A673 (cell line): ENCODE results near the gene ABCB8. TPM values are rescaled to one million over a fixed set of nuclear protein-coding genes. Genes with fewer than 3 reads are reported as not detected.

Experiments
- BruUV-seq: library from RNA; stranded (reverse); fragments of 400-500 nt; replicated peaks from 2 replicates; lab custom pipeline; 2021; lab: Mats Ljungman, UMichigan
- CTCF ChIA-PET: fragments of 300-600 bp; sonication (Branson Sonifier 250); formaldehyde crosslinking; loops from one replicate; lab custom pipeline; 2022; ENCODE audit warnings: antibody characterized with exemption; lab: Charles Lee
- POLR2A ChIA-PET: fragments of 300-600 bp; sonication (Branson Sonifier 250); formaldehyde crosslinking; loops from one replicate; lab custom pipeline; 2022; ENCODE audit warnings: antibody characterized with exemption; ENCODE audit not compliant: low non-redundant PET; lab: Charles Lee
- DNase-seq: peaks from one replicate; pipeline ENCODE4 v3.0.0-alpha.2; 2015; ENCODE audit warnings: low spot score
- H3K27ac ChIP-seq: fragments of 200-600 bp; sonication (generic); 2 replicates; pipeline ENCODE4 v1.5.1; 2016; ENCODE audit warnings: mixed run types, low read depth, mild to moderate bottlenecking, mixed read lengths, antibody characterized with exemption, low read length; ENCODE audit not compliant: poor library complexity, severe bottlenecking
- H3K27me3 ChIP-seq: fragments of 200-600 bp; sonication (generic); replicated peaks from 2 replicates; pipeline ENCODE4 v1.6.1; 2017; ENCODE audit warnings: mixed run types, low read depth, mild to moderate bottlenecking, mixed read lengths, antibody characterized with exemption, low read length; ENCODE audit not compliant: insufficient read depth, poor library complexity
- H3K36me3 ChIP-seq: fragments of 200-600 bp; sonication (generic); 2 replicates; pipeline ENCODE4 v1.6.1; 2016; ENCODE audit warnings: mixed run types, mild to moderate bottlenecking, mixed read lengths, antibody characterized with exemption, low read length; ENCODE audit not compliant: insufficient read depth, poor library complexity, severe bottlenecking
- H3K4me1 ChIP-seq: fragments of 200-600 bp; sonication (generic); 2 replicates; pipeline ENCODE4 v1.6.1; 2017; ENCODE audit warnings: mixed run types, mild to moderate bottlenecking, mixed read lengths, antibody characterized with exemption, low read length; ENCODE audit not compliant: insufficient read depth, poor library complexity, severe bottlenecking
- H3K4me3 ChIP-seq: fragments of 200-600 bp; sonication (generic); 2 replicates; pipeline ENCODE4 v1.5.1; 2016; ENCODE audit warnings: low read depth, mixed run types, mild to moderate bottlenecking, mixed read lengths, low read length; ENCODE audit not compliant: poor library complexity, severe bottlenecking
- H3K9me3 ChIP-seq: fragments of 200-600 bp; sonication (generic); 2 replicates; pipeline ENCODE4 v1.6.1; 2016; ENCODE audit warnings: mixed run types, low read depth, mild to moderate bottlenecking, mixed read lengths, antibody characterized with exemption, low read length; ENCODE audit not compliant: poor library complexity, severe bottlenecking
- CTCF ChIP-seq: fragments of 300-800, 200-600 bp; sonication (generic); conservative IDR thresholded peaks from 2 replicates; pipeline ENCODE4 v1.5.1; 2017; ENCODE audit warnings: low read depth, mild to moderate bottlenecking, antibody characterized with exemption, low read length, moderate library complexity, mixed read lengths
- EZH2 ChIP-seq: fragments of 200-600 bp; sonication (generic); IDR thresholded peaks from 2 replicates; pipeline ENCODE4 v1.6.1; 2017; ENCODE audit warnings: borderline replicate concordance, low read depth, mild to moderate bottlenecking, mixed read lengths, antibody characterized with exemption, low read length; ENCODE audit not compliant: poor library complexity, severe bottlenecking
- intact Hi-C: fragments of 100-400 bp; cut with micrococcal nuclease; formaldehyde crosslinking; loops from one replicate; pipeline ENCODE4 v1.10.0; 2022; ENCODE audit not compliant: unreplicated experiment
- total RNA-seq: library from RNA; stranded (reverse); gene quantifications from 2 replicates; pipeline ENCODE4 v1.2.3, GENCODE V29; 2021

Gene ABCB8
- total RNA-seq, 1 experiment from 2014 or later: 50.9 TPM

DNA sequence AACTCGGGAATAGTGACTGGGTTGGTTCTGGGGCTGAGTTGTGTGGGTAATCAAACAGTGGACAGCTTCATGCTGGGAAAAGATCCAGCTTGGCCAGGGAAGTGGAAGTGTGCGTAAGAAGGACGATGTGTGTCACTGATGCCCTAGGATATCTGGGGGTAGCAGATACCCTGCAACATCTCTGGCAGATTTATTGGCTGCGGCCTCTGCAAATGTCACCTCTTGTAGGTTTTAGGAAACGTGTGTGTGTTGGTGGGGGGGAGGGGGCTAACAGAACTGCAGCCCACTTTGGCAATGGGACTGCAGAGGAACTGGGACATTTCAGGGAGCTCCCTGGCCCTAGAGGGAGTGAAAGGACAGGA is 57.1 kb downstream of the ABCB8 start:
- POLR2A ChIA-PET: no interaction called here
- Histone ChIP-seq H3K4me1 (peaks cover 44% of the 10 kb centered on the region), H3K27ac (no peak overlapping the region), H3K27me3 (no peaks in the 10 kb centered on the region), H3K36me3 (peaks cover 13% of the 10 kb centered on the region), H3K4me3 (peak overlapping the region; percentile 95), H3K9me3 (no peaks in the 10 kb centered on the region)
- intact Hi-C loops: no loop called here
- no peak for DNase-seq
- no TSS peak for BruUV-seq
- CTCF ChIA-PET: interaction anchor here (0.7 kb wide), 2 partner anchors 29 to 159 kb away, joined by 4 to 6 read pairs; no protein-coding TSS in a partner anchor
- TF ChIP-seq CTCF (no peak), EZH2 (no peak)

GRCh38 chr7:151085691-151086620 is 57.7 kb downstream of the ABCB8 start, which contains the start of gene AGAP3:
AGAP3 (plus strand) TSS chr7:151086475; CDS start chr7:151086742, 267 bp downstream.
- no peaks in the 10 kb centered on the region for H3K27me3 ChIP-seq
- no peaks in the 10 kb centered on the region for H3K9me3 ChIP-seq
- no peak for TF ChIP-seq EZH2
- peak within 1 kb of the TSS; percentile 95 for H3K4me3 ChIP-seq
- peak; percentile 81 for DNase-seq
- POLR2A ChIA-PET: no interaction called here
- BruUV-seq: no TSS peak
- H3K4me1 ChIP-seq: peaks cover 44% of the 10 kb centered on the region
- intact Hi-C loops: no loop called here
- H3K27ac ChIP-seq: peak within 1 kb of the TSS; percentile 92
- H3K36me3 ChIP-seq: peaks cover 13% of the 10 kb centered on the region
- CTCF ChIA-PET: interaction anchor here (0.7 kb wide), 1 partner anchor 158 kb away, joined by 4 read pairs; no protein-coding TSS in a partner anchor

- Histone ChIP-seq H3K27ac (peak overlapping the region; percentile 92), H3K9me3 (no peaks in the 10 kb centered on the region), H3K36me3 (peaks cover 13% of the 10 kb centered on the region), H3K4me3 (peak overlapping the region; percentile 95), H3K27me3 (no peaks in the 10 kb centered on the region), H3K4me1 (peaks cover 35% of the 10 kb centered on the region)
- no TSS peak for BruUV-seq
- ChIA-PET POLR2A (no interaction called here), CTCF (no interaction called here)
- intact Hi-C loops: no loop called here
- peak; percentile 55 for DNase-seq
- no peak for TF ChIP-seq EZH2
- no peak for TF ChIP-seq CTCF
Observed at GRCh38 chr7:151086802-151087244, 58.6 kb downstream of the ABCB8 start.
